Urothelium cell line (cell line): Measurements from ENCODE around the gene CYP2J2.
A peak's percentile ranks its signal among the peaks of the same experiment; 100 is the strongest.
"Not testable (repeated sequence)": the region's sequence is repeated elsewhere in the genome, so short reads cannot be mapped to it uniquely, and the experiment has no call there.

Experiments used
- DNase-seq: peaks from one replicate; pipeline ENCODE4 v3.0.0; 2011; ENCODE audit warnings: low spot score, mixed read lengths
- FAIRE-seq: peaks from 2 replicates; lab custom pipeline; 2011; peaks lifted over from hg19 to GRCh38; lab: Jason Lieb, UNC

CYP2J2 gene

GRCh38 chr1:59921258-59921899 is 5.2 kb downstream of the CYP2J2 start:
- FAIRE-seq, DNase-seq: not testable (repeated sequence)

GRCh38 chr1:59919746-59920145 is 6.8 kb downstream of the CYP2J2 start:
- DNase-seq = no peak
- no peak for FAIRE-seq

- DNase-seq = no peak
- no peak for FAIRE-seq
Observed at GRCh38 chr1:59917785-59918180, 8.8 kb downstream of the CYP2J2 start.

- FAIRE-seq (no peak), DNase-seq (no peak)
Observed at GRCh38 chr1:59917026-59917784, 9.4 kb downstream of the CYP2J2 start.

GRCh38 chr1:59915516-59915915 is 11.1 kb downstream of the CYP2J2 start:
- DNase-seq (peak; percentile 15), FAIRE-seq (no peak)

- not testable (repeated sequence) for FAIRE-seq, DNase-seq
Observed at GRCh38 chr1:59914791-59915286, 11.7 kb downstream of the CYP2J2 start.

- FAIRE-seq (no peak), DNase-seq (no peak)
Observed at GRCh38 chr1:59908682-59909081, 17.9 kb downstream of the CYP2J2 start.

GRCh38 chr1:59908084-59908483 is 18.5 kb downstream of the CYP2J2 start:
- DNase-seq (no peak), FAIRE-seq (no peak)

GRCh38 chr1:59906931-59907330 is 19.6 kb downstream of the CYP2J2 start:
- FAIRE-seq = no peak
- no peak for DNase-seq

- FAIRE-seq (no peak), DNase-seq (peak; percentile 48)
Observed at GRCh38 chr1:59903141-59903754, 23.3 kb downstream of the CYP2J2 start.

- DNase-seq (no peak), FAIRE-seq (no peak)
Observed at GRCh38 chr1:59901770-59902388, 24.7 kb downstream of the CYP2J2 start.

GRCh38 chr1:59900640-59901039 is 25.9 kb downstream of the CYP2J2 start:
- FAIRE-seq = no peak
- DNase-seq = peak; percentile 9

GRCh38 chr1:59898927-59899326 is 27.6 kb downstream of the CYP2J2 start:
- DNase-seq (no peak), FAIRE-seq (no peak)

GRCh38 chr1:59897165-59897564 is 29.4 kb downstream of the CYP2J2 start:
- DNase-seq (no peak), FAIRE-seq (no peak)

GRCh38 chr1:59892841-59893811 is 33.4 kb downstream of the CYP2J2 start:
- no peak for DNase-seq

GRCh38 chr1:59885160-59885832 is 41.3 kb downstream of the CYP2J2 start:
- FAIRE-seq (no peak), DNase-seq (no peak)

More at GRCh38 chr1:59892841-59893811, 33.4 kb downstream of the CYP2J2 start:
- no peak for FAIRE-seq

GRCh38 chr1:59880735-59881134 is 45.8 kb downstream of the CYP2J2 start:
- no peak for DNase-seq
- FAIRE-seq = no peak

- no peak for DNase-seq
- FAIRE-seq = no peak
Observed at GRCh38 chr1:59879996-59880505, 46.5 kb downstream of the CYP2J2 start.

GRCh38 chr1:59879574-59879973 is 47.0 kb downstream of the CYP2J2 start:
- peak; percentile 36 for DNase-seq
- FAIRE-seq = no peak
